Measurements from ENCODE around the gene PAPSS1.
"Not testable (repeated sequence)": the region's sequence is repeated elsewhere in the genome, so short reads cannot be mapped to it uniquely, and the experiment has no call there.

The PAPSS1 gene

GRCh38 chr4:107725281-107725859, 5.3 kb upstream of the PAPSS1 start:
- no peak for DNase-seq

GRCh38 chr4:107723331-107723730, 3.3 kb upstream of the PAPSS1 start:
- DNase-seq, result not testable (repeated sequence)

- DNase-seq, result peak; percentile 62
Observed at GRCh38 chr4:107721436-107722100, 1.5 kb upstream of the PAPSS1 start.

- no peak for DNase-seq
Observed at GRCh38 chr4:107719207-107719921, 670 bp downstream of the PAPSS1 start.

- no peak for DNase-seq
Observed at GRCh38 chr4:107718351-107718965, 1.6 kb downstream of the PAPSS1 start.

- DNase-seq, result no peak
Observed at GRCh38 chr4:107714256-107714655, 5.8 kb downstream of the PAPSS1 start.

GRCh38 chr4:107712236-107712635, 7.8 kb downstream of the PAPSS1 start:
- no peak for DNase-seq

- no peak for DNase-seq
Observed at GRCh38 chr4:107711831-107712230, 8.2 kb downstream of the PAPSS1 start.

GRCh38 chr4:107710493-107711459, 9.3 kb downstream of the PAPSS1 start:
- no peak for DNase-seq

GRCh38 chr4:107709916-107710315, 10.1 kb downstream of the PAPSS1 start:
- DNase-seq, result no peak

- no peak for DNase-seq
Observed at GRCh38 chr4:107708225-107708624, 11.8 kb downstream of the PAPSS1 start.

GRCh38 chr4:107705742-107706556, 14.1 kb downstream of the PAPSS1 start:
- no peak for DNase-seq

- DNase-seq, result no peak
Observed at GRCh38 chr4:107701565-107701964, 18.5 kb downstream of the PAPSS1 start.

- DNase-seq, result no peak
Observed at GRCh38 chr4:107699466-107700206, 20.4 kb downstream of the PAPSS1 start.

- not testable (repeated sequence) for DNase-seq
Observed at GRCh38 chr4:107696187-107696586, 23.8 kb downstream of the PAPSS1 start.

GRCh38 chr4:107693132-107693531, 26.9 kb downstream of the PAPSS1 start:
- no peak for DNase-seq

GRCh38 chr4:107692202-107692601, 27.8 kb downstream of the PAPSS1 start:
- DNase-seq, result no peak

- no peak for DNase-seq
Observed at GRCh38 chr4:107691378-107691777, 28.7 kb downstream of the PAPSS1 start.

- no peak for DNase-seq
Observed at GRCh38 chr4:107689912-107690587, 30.0 kb downstream of the PAPSS1 start.

- DNase-seq, result no peak
Observed at GRCh38 chr4:107688421-107688820, 31.6 kb downstream of the PAPSS1 start.

All from activated T-cell treated with anti-CD3 and anti-CD28 coated beads, Interleukin-2, amount 50 U/mL, for 1 hour (primary cell).